Measurements from ENCODE around the gene AREG. TPM values are rescaled to one million over a fixed set of nuclear protein-coding genes. Genes with fewer than 3 reads are reported as not detected.

Gene AREG
- total and polyA plus RNA-seq, 9 of the 15 experiments (the other 6 are each of a cell fraction or from before 2014, with no cell fraction given) = 1.4 to 7.7 (median 5.4) TPM

DNA sequence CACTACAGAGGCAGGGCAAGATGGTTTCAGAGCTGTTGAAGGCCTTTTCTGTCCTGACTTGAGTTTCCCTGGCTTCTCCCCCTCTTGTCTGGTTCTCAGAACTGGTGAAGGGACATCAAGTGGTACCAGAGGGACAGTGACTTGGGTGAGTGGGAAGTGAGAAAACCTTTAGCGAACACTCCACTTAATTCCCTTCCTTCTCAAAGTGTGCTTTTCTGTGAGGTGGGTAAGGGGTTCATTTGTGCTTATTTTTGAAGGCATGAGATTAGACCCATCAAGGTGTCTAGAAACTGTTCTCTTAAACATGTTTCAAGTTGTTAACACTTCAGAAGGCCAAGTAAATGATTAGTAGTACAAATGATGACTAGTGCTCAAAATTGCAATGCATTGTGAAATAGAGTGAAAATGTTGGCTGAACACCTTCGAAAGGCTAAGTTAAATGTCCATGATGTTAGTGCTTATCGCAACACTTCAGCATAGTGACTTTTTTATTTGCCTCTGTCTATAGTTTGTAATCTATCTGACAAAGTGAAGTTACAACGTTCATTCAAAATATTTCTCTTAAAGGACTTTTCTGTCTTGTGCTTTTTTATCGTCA is 2.8 kb downstream of the AREG start:
- DNase-seq (ENCODE audit: extremely low read depth in 1 of 4, low spot score in 3 of 4) (no peak), ATAC-seq (no peak; the same call in 2 of the 3 replicates), FAIRE-seq (peak; percentile 57)
- Histone ChIP-seq H3K9me3 (replicated peaks; ENCODE audit: control insufficient read depth, insufficient read depth, low read depth, low read length) (no peaks in the 10 kb centered on the region), H3K4me2 (ENCODE audit: insufficient read depth, low read length) (peak overlapping the region; percentile 72), H3K27ac (ENCODE audit: extremely low read depth, low read depth, low read length) (peak overlapping the region; percentile 44; the same call in 2 of the 3 replicates), H3K9ac (ENCODE audit: insufficient read depth in 1 of 2, low read depth in 2 of 2, low read length in 2 of 2) (peak overlapping the region in 1 of 2 experiments; percentile 28; a peak in 2 of 4 replicates), H4K20me1 (replicated peaks; ENCODE audit: control insufficient read depth, insufficient read depth, low read length) (no peaks in the 10 kb centered on the region), H3K36me3 (ENCODE audit: control insufficient read depth, insufficient read depth, low read length) (peaks cover 6% of the 10 kb centered on the region; the same call in 1 of the 3 replicates), H3K4me3 (peak overlapping the region; percentile 11; the same call in 1 of the 2 replicates), H3K27me3 (ENCODE audit: control insufficient read depth in 2 of 2, insufficient read depth in 2 of 2, low read length in 2 of 2) (no peaks in the 10 kb centered on the region), H3K79me2 (ENCODE audit: control insufficient read depth, insufficient read depth, low read length) (peaks cover 19% of the 10 kb centered on the region; the same call in 2 of the 3 replicates), H2AFZ (ENCODE audit: low read depth, low read length) (peak overlapping the region; percentile 44), H3K4me1 (replicated peaks in 1 of 2; ENCODE audit: control insufficient read depth in 2 of 2, insufficient read depth in 2 of 2, low read length in 2 of 2) (peaks cover 7 to 49% of the 10 kb centered on the region in 2 experiments; a peak in 3 of 5 replicates), H3K9me1 (ENCODE audit: control insufficient read depth, insufficient read depth, low read length) (no peaks in the 10 kb centered on the region)
- TF ChIP-seq ZNF780A (CRISPR knock-in tag; IDR thresholded peaks at IDR 0.05) = no peak
- TF ChIP-seq ZNF316 (IDR thresholded peaks at IDR 0.05) = peak; percentile 31; the same call in 1 of the 2 replicates
- TF ChIP-seq CEBPG (CRISPR knock-in tag; IDR thresholded peaks at IDR 0.05) = peak; percentile 61
- peak; percentile 11 to 82; a peak in 3 of 4 replicates for TF ChIP-seq CEBPG (tag; conservative IDR thresholded peaks at IDR 0.05 in 1 of 2, IDR thresholded peaks at IDR 0.05 in 1 of 2)
- TF ChIP-seq CEBPB (tag; IDR thresholded peaks at IDR 0.05) = peak; percentile 57
- TF ChIP-seq SRSF1 (IDR thresholded peaks at IDR 0.05; ENCODE audit: low read depth, low read length) = no peak
- TF ChIP-seq RBFOX2 (IDR thresholded peaks at IDR 0.05; ENCODE audit: low read depth, low read length) = 0 out of 2 replicates have a peak, but pooled peaks have one; percentile 19
- no peak for TF ChIP-seq TGIF2 (CRISPR knock-in tag; IDR thresholded peaks at IDR 0.05)
- TF ChIP-seq CTBP1 (IDR thresholded peaks at IDR 0.05; ENCODE audit: borderline replicate concordance) = 0 out of 2 replicates have a peak, but pooled peaks have one; percentile 20
- TF ChIP-seq, protein P1, sequence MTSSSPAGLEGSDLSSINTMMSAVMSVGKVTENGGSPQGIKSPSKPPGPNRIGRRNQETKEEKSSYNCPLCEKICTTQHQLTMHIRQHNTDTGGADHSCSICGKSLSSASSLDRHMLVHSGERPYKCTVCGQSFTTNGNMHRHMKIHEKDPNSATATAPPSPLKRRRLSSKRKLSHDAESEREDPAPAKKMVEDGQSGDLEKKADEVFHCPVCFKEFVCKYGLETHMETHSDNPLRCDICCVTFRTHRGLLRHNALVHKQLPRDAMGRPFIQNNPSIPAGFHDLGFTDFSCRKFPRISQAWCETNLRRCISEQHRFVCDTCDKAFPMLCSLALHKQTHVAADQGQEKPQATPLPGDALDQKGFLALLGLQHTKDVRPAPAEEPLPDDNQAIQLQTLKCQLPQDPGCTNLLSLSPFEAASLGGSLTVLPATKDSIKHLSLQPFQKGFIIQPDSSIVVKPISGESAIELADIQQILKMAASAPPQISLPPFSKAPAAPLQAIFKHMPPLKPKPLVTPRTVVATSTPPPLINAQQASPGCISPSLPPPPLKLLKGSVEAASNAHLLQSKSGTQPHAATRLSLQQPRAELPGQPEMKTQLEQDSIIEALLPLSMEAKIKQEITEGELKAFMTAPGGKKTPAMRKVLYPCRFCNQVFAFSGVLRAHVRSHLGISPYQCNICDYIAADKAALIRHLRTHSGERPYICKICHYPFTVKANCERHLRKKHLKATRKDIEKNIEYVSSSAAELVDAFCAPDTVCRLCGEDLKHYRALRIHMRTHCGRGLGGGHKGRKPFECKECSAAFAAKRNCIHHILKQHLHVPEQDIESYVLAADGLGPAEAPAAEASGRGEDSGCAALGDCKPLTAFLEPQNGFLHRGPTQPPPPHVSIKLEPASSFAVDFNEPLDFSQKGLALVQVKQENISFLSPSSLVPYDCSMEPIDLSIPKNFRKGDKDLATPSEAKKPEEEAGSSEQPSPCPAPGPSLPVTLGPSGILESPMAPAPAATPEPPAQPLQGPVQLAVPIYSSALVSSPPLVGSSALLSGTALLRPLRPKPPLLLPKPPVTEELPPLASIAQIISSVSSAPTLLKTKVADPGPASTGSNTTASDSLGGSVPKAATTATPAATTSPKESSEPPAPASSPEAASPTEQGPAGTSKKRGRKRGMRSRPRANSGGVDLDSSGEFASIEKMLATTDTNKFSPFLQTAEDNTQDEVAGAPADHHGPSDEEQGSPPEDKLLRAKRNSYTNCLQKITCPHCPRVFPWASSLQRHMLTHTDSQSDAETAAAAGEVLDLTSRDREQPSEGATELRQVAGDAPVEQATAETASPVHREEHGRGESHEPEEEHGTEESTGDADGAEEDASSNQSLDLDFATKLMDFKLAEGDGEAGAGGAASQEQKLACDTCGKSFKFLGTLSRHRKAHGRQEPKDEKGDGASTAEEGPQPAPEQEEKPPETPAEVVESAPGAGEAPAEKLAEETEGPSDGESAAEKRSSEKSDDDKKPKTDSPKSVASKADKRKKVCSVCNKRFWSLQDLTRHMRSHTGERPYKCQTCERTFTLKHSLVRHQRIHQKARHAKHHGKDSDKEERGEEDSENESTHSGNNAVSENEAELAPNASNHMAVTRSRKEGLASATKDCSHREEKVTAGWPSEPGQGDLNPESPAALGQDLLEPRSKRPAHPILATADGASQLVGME (CRISPR knock-in tag; IDR thresholded peaks at IDR 0.05) = no peak
- ChIA-PET CTCF (ENCODE audit: low intra/inter-chr PET ratio) (no interaction called here), POLR2A (no interaction called here)
- in situ Hi-C loops (cut with MboI) (no loop called here), intact Hi-C loops (cut with micrococcal nuclease) (loop anchor here (5.0 kb wide), 1 partner anchor 120 kb away; no protein-coding TSS in a partner anchor)
- BruUV-seq (replicated peaks) = no TSS peak
- 52% methylated on average over 5 of the region's 5 CpGs for WGBS (ENCODE audit: insufficient coverage, low coverage, missing lambda C conversion rate)

Data from K562 (cell line).